Skeletal muscle satellite cell (primary cell): Measurements from ENCODE around the gene ATP11A.

Source experiments
- H3K27me3 ChIP-seq: 2 replicates; pipeline ENCODE4 v1.7.0; 2013; ENCODE audit warnings: low read length; ENCODE audit not compliant: control insufficient read depth, insufficient read depth
- H3K36me3 ChIP-seq: 2 replicates; pipeline ENCODE4 v1.7.0; 2013; ENCODE audit warnings: mild to moderate bottlenecking, control low read depth, low read length; ENCODE audit not compliant: insufficient read depth
- H3K4me1 ChIP-seq: 2 replicates; pipeline ENCODE4 v1.7.0; 2013; ENCODE audit warnings: low read length; ENCODE audit not compliant: control insufficient read depth, insufficient read depth
- H3K4me2 ChIP-seq: 2 replicates; pipeline ENCODE4 v1.7.0; 2013; ENCODE audit warnings: mild to moderate bottlenecking, low read length
- H3K4me3 ChIP-seq: 2 replicates; pipeline ENCODE4 v1.7.0; 2013; ENCODE audit warnings: low read length
- H3K9ac ChIP-seq: 2 replicates; pipeline ENCODE4 v1.7.0; 2013; ENCODE audit warnings: mild to moderate bottlenecking, low read depth, low read length, moderate library complexity
- H3K9me3 ChIP-seq: replicated peaks from 2 replicates; pipeline ENCODE4 v1.7.0; 2013; ENCODE audit warnings: mild to moderate bottlenecking, control low read depth, low read length

The ATP11A gene

GRCh38 chr13:112732679-112733078 lies 42.8 kb downstream of the ATP11A start:
- Histone ChIP-seq H3K4me2 (no peak overlapping the region), H3K4me3 (no peak overlapping the region), H3K4me1 (no peaks in the 10 kb centered on the region), H3K27me3 (no peaks in the 10 kb centered on the region), H3K9ac (no peak overlapping the region), H3K9me3 (no peaks in the 10 kb centered on the region), H3K36me3 (no peaks in the 10 kb centered on the region)

GRCh38 chr13:112733112-112733511 lies 43.3 kb downstream of the ATP11A start:
- Histone ChIP-seq H3K9ac (no peak overlapping the region), H3K4me3 (no peak overlapping the region), H3K9me3 (no peaks in the 10 kb centered on the region)

GRCh38 chr13:112733661-112734379 lies 44.0 kb downstream of the ATP11A start:
- H3K4me1 ChIP-seq = no peaks in the 10 kb centered on the region
- no peaks in the 10 kb centered on the region for H3K27me3 ChIP-seq
- H3K9me3 ChIP-seq = no peaks in the 10 kb centered on the region
- no peak overlapping the region for H3K9ac ChIP-seq
- no peak overlapping the region for H3K4me3 ChIP-seq
- H3K36me3 ChIP-seq = no peaks in the 10 kb centered on the region
- H3K4me2 ChIP-seq = no peak overlapping the region

More at GRCh38 chr13:112733112-112733511, 43.3 kb downstream of the ATP11A start:
- H3K36me3 ChIP-seq = no peaks in the 10 kb centered on the region
- H3K4me1 ChIP-seq = no peaks in the 10 kb centered on the region
- H3K4me2 ChIP-seq = no peak overlapping the region
- H3K27me3 ChIP-seq = no peaks in the 10 kb centered on the region

DNA sequence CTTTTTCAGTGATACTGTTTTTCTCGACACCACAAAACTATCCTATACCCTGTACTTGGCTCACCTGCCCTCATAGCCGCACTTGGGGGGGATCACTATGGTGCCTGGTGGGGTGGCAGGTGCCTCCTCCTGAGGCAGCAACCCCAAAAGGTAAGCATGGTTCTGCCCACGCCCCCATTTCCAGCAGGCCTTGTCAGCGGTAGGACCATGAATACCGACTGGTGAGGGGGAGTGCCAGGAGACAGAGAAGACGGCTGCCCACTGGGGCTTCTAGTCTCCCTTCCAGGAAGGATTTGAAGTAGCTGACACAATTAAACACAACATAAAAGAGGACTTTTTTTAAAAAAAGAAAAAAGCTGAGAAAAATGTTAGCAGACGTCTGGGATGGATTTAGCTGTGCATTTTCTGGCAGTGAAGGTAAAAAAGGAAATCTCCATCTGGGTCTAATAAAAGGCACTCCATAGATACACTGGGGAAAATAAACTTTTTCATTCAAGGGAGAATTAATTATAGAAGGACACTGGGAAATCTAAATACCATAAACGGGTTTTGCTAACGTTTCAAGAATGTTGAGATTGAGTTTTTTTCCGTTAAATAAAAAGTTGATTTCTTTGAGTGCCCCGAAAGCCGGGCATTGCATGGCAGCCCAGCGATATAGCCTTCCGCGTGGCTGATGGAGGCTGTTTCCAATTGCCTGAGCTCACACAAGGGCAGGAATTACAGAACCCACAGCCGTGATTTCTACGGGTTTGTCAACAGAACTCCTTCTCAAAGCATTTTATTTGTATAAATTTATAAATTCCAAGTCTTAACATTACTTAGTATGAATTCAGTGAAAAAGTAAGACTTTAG lies 45.1 kb downstream of the ATP11A start:
- Histone ChIP-seq H3K27me3 (no peaks in the 10 kb centered on the region), H3K4me2 (no peak overlapping the region), H3K36me3 (no peaks in the 10 kb centered on the region), H3K4me3 (no peak overlapping the region), H3K9me3 (no peaks in the 10 kb centered on the region), H3K9ac (no peak overlapping the region), H3K4me1 (no peaks in the 10 kb centered on the region)

GRCh38 chr13:112735791-112736190 lies 46.0 kb downstream of the ATP11A start:
- H3K9me3 ChIP-seq = no peaks in the 10 kb centered on the region
- no peak overlapping the region for H3K9ac ChIP-seq
- H3K4me1 ChIP-seq = peaks cover 5% of the 10 kb centered on the region
- H3K4me3 ChIP-seq = no peak overlapping the region
- no peaks in the 10 kb centered on the region for H3K27me3 ChIP-seq
- H3K4me2 ChIP-seq = no peak overlapping the region
- H3K36me3 ChIP-seq = no peaks in the 10 kb centered on the region

- Histone ChIP-seq H3K4me3 (no peak overlapping the region), H3K9me3 (no peaks in the 10 kb centered on the region), H3K27me3 (no peaks in the 10 kb centered on the region), H3K36me3 (no peaks in the 10 kb centered on the region), H3K4me1 (peaks cover 5% of the 10 kb centered on the region), H3K4me2 (no peak overlapping the region), H3K9ac (no peak overlapping the region)
These were observed 47.5 kb downstream of the ATP11A start for GRCh38 chr13:112737294-112737693.

- peaks cover 5% of the 10 kb centered on the region for H3K4me1 ChIP-seq
- H3K4me2 ChIP-seq = no peak overlapping the region
- H3K4me3 ChIP-seq = no peak overlapping the region
- H3K9ac ChIP-seq = no peak overlapping the region
- no peaks in the 10 kb centered on the region for H3K36me3 ChIP-seq
- H3K27me3 ChIP-seq = no peaks in the 10 kb centered on the region
- H3K9me3 ChIP-seq = no peaks in the 10 kb centered on the region
These were observed 48.8 kb downstream of the ATP11A start for GRCh38 chr13:112738606-112739005.

DNA sequence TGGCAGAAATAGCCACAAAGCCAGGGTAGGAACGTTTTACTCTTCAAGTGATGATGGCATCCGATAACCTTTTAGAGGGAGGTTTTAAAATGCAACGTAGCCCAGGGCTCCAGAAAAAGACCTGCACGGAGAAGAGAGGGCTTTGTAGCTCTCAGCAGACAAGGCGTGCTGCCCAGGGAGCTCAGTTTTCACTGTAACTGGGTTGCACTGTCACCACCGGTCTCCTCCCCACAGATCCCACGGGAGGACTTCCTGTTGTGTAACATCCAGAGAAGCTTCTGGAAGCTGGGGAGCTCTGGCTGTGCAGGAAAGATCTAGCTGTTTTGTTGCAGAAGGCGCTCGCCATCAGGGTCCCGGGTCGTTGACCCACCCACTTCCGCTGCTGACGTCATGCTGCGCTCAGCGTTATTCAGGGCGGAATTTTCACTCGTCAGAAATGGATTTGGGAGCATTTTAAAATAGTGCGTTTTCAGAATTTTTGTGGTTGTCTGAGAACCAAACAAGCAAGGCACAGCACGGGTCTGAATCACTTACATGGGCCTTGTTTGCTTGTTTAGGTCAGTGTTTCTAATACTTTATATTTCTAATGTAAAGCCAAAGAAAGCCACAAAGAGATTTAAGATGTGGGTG lies 50.8 kb downstream of the ATP11A start:
- peaks cover 12% of the 10 kb centered on the region for H3K4me1 ChIP-seq
- no peak overlapping the region for H3K4me2 ChIP-seq
- H3K36me3 ChIP-seq = no peaks in the 10 kb centered on the region
- H3K9me3 ChIP-seq = no peaks in the 10 kb centered on the region
- no peak overlapping the region for H3K4me3 ChIP-seq
- H3K27me3 ChIP-seq = no peaks in the 10 kb centered on the region
- no peak overlapping the region for H3K9ac ChIP-seq

DNA sequence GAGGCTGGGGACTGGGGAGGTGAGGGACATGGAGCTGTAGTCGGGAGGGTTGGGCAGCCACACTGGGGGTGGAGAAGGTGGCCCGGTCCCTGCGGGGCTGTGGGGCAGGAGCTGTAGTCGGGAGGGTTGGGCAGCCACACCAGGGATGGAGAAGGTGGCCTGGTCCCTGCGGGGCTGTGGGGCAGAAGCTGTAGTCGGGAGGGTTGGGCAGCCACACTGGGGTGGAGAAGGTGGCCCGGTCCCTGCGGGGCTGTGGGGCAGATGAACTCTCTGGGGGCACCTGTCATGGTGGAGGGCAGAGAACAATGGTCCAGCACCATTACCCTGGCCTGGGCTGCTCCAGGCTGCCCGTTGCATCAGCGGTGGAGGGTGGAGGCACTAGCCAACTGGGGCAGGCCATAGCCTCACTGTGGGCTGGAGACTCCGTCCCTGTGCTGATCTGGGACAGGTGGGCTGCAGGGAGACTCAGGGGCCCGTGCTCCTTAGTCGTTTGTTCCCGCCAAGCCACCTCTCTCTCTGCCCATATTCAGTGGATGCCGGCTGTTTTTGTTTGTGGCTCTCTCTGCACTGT lies 51.4 kb downstream of the ATP11A start:
- H3K4me3 ChIP-seq = no peak overlapping the region
- no peak overlapping the region for H3K4me2 ChIP-seq
- no peak overlapping the region for H3K9ac ChIP-seq
- peaks cover 12% of the 10 kb centered on the region for H3K4me1 ChIP-seq
- H3K9me3 ChIP-seq = no peaks in the 10 kb centered on the region
- no peaks in the 10 kb centered on the region for H3K27me3 ChIP-seq
- no peaks in the 10 kb centered on the region for H3K36me3 ChIP-seq

DNA sequence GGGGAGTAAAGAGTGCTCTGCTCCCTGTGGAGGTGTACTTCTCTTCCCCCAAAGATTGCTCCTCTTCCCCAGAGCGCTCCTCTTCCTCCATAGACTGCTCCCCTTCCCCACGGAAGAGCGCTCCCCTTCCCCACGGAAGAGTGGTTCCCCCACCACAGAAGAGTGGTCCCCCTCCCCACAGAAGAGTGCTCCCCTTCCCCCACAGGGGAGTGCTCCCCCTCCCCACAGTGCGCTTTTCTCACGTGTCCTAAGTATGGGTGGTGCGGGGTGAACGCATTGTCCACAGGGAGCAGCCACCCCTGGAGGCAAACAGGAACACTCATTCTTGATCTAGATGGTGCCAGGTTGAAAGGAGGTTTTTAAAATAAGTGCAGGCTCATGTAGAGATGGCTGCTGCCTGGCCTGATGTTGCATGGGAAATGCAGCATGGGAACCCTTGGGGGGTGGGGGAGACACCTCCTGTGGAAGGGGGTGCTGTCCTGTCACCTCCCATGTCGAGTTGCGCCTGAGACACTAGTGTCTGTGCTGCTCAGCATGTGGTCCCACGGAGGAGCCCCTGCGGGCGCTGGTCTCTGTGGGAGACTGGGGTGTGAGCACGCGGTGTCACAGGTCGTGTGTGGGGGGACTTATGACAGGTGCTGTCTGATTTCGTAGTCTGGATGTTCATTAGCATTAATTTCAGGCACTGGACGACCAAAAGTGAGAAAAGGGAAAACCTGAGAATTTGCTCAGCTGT lies 52.2 kb downstream of the ATP11A start:
- H3K9ac ChIP-seq = no peak overlapping the region
- no peaks in the 10 kb centered on the region for H3K27me3 ChIP-seq
- H3K36me3 ChIP-seq = no peaks in the 10 kb centered on the region
- no peaks in the 10 kb centered on the region for H3K9me3 ChIP-seq
- peaks cover 12% of the 10 kb centered on the region for H3K4me1 ChIP-seq
- H3K4me3 ChIP-seq = no peak overlapping the region
- no peak overlapping the region for H3K4me2 ChIP-seq

- no peak overlapping the region for H3K4me2 ChIP-seq
- H3K4me1 ChIP-seq = peaks cover 12% of the 10 kb centered on the region
- H3K4me3 ChIP-seq = no peak overlapping the region
- H3K27me3 ChIP-seq = no peaks in the 10 kb centered on the region
- no peaks in the 10 kb centered on the region for H3K9me3 ChIP-seq
- H3K36me3 ChIP-seq = no peaks in the 10 kb centered on the region
- no peak overlapping the region for H3K9ac ChIP-seq
These were observed 52.7 kb downstream of the ATP11A start for GRCh38 chr13:112742583-112742982.
